GM06990 (cell line): ENCODE data around the gene NEIL1.

Experiments used
- DNase-seq: peaks from one replicate; pipeline ENCODE4 v3.0.0-alpha.2; 2011; ENCODE audit not compliant: insufficient read length; ENCODE audit errors: extremely low read depth
- H3K27me3 ChIP-seq: replicated peaks from 2 replicates; pipeline ENCODE4 v1.6.0; 2011; ENCODE audit warnings: low read length; ENCODE audit not compliant: control insufficient read depth, insufficient read depth
- H3K36me3 ChIP-seq: 2 replicates; pipeline ENCODE4 v1.5.1; 2011; ENCODE audit warnings: low read length; ENCODE audit not compliant: control insufficient read depth, insufficient read depth
- H3K4me3 ChIP-seq: replicated peaks from 2 replicates; pipeline ENCODE4 v1.5.1; 2011; ENCODE audit warnings: low read depth, mild to moderate bottlenecking, control low read depth, low read length
- TF ChIP-seq, protein P1 (sequence below): IDR thresholded peaks from 2 replicates; pipeline ENCODE4 v1.5.1; 2011; ENCODE audit warnings: low read length, control low read depth, mild to moderate bottlenecking, inconsistent platforms; ENCODE audit not compliant: insufficient read depth, poor library complexity, severe bottlenecking

Gene NEIL1

DNA sequence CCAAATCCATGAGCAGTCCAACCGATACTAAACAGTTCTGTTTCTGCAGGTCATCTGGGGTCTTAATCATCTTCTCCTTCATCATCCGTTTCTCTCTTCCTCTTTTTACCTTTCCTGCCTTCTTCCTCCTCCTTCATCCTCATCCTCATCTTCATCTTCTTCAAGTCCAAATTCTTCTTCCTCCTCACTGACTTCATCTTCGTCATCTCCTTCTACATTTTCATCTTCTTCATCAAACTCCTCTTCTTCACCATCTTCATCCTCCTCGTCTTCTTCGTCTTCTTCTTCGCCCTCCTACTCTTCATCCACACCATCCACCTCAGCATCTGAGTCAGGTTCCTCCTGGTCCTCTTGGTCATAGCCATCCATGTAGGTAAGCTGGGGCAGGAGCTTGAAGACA lies 25.1 kb upstream of the NEIL1 start:
- Histone ChIP-seq H3K36me3 (no peaks in the 10 kb centered on the region), H3K4me3 (no peak overlapping the region), H3K27me3 (no peaks in the 10 kb centered on the region)
- TF ChIP-seq, protein P1, sequence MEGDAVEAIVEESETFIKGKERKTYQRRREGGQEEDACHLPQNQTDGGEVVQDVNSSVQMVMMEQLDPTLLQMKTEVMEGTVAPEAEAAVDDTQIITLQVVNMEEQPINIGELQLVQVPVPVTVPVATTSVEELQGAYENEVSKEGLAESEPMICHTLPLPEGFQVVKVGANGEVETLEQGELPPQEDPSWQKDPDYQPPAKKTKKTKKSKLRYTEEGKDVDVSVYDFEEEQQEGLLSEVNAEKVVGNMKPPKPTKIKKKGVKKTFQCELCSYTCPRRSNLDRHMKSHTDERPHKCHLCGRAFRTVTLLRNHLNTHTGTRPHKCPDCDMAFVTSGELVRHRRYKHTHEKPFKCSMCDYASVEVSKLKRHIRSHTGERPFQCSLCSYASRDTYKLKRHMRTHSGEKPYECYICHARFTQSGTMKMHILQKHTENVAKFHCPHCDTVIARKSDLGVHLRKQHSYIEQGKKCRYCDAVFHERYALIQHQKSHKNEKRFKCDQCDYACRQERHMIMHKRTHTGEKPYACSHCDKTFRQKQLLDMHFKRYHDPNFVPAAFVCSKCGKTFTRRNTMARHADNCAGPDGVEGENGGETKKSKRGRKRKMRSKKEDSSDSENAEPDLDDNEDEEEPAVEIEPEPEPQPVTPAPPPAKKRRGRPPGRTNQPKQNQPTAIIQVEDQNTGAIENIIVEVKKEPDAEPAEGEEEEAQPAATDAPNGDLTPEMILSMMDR, result no peak
- DNase-seq, result no peak

DNA sequence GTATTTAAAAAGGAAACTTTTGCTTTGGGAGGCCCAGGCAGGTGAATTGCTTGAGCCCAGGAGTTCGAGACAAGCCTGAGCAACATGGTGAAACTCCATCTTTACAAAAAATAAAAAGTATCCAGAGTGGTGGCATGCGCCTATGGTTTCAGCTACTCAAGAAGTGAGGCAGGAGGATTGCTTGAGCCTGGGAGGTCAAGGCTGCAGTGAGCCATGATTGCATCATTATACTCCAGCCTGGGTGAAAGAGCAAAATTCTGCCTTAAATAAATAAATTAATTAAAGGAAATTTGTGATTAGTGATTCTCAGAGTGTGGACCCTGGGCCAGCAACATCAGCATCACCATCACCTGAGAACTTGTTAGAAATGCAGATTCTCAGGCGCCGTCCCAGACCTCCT lies 20.9 kb upstream of the NEIL1 start:
- no peak for DNase-seq
- TF ChIP-seq, protein P1, result no peak

DNA sequence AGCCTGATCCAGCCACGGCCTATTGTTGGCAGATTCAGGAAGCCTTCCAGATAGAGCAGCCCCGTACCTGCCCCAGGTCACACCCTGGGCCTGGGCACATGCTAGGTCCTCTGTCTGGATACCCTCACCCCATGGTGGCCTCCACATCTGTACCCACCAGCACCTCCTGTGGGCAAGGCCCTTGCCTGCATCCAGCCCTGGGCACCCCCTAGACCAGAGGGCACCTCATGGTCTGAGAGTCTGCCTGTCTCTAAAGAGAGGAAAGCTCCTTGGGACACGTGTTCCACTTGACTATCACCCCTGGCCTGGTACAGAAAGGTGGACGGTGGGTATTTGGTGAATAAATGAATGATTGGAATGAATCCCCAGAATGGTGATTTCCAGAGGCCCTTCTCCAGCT lies 19.8 kb upstream of the NEIL1 start:
- DNase-seq, result no peak
- H3K36me3 ChIP-seq, result no peaks in the 10 kb centered on the region
- no peak overlapping the region for H3K4me3 ChIP-seq
- TF ChIP-seq, protein P1, result no peak
- no peaks in the 10 kb centered on the region for H3K27me3 ChIP-seq

More for the DNA sequence above, 20.9 kb upstream of the NEIL1 start:
- H3K4me3 ChIP-seq, result no peak overlapping the region
- H3K36me3 ChIP-seq, result no peaks in the 10 kb centered on the region
- no peaks in the 10 kb centered on the region for H3K27me3 ChIP-seq

DNA sequence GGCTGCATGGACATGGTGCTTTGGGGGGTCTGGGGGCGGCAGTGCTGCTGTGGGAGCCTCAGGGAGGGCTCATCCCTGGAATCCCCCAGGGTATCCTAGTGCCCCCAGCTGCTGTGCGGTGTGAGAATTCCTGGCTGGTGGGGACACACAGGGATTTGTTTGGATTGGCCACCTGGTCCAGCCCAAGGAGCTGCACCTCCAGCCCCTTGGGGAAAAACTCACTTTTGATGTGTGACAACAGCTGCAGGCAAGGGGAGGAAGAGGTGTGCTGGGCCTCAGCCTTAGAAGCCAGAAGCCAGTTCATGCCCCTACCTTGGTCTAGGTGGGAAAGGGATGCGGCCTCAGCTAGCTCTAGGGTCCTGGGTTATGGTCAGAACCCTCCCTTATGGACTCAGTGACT lies 19.3 kb upstream of the NEIL1 start:
- Histone ChIP-seq H3K4me3 (no peak overlapping the region), H3K36me3 (no peaks in the 10 kb centered on the region), H3K27me3 (no peaks in the 10 kb centered on the region)
- TF ChIP-seq, protein P1, result no peak
- DNase-seq, result no peak

DNA sequence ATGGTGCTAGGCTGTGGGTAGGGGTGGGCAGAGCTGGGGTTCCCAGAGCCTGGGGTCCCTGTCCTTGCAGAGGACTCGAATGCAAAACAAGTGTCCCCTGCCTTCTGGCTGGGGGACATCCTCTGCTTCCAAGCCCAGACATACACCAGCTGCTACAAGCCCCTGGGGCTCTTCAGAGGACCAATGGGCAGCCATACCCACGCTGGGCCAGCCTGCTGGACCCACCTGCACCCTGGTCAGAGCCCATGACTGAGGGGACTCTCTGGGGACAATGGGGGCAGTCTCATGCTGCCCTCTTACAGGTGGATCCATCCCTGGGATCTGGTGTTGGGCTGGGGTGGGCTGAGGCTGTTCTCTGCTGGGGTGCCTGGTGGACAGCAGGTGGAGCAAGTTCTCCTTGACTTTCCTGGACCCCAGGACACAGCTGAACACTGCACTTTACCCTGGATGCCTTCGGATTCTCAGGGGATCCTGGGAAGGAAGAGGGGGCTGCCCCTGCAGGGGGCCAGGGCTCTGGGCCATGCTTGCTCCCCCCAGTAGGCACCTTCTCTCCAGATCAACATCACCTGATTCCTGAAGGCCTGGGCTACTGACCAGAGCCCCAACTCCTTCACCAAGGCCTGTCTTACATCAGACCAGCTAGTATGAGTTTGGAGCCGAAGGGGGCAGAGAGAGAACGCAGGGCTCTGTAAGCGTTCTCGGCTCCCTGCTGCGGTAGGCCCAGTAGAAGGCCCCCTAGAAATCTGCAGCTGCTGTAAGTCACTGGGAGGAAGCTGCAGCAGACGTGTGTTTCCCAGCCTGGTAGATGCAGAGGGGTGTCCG lies 18.1 kb upstream of the NEIL1 start:
- no peak overlapping the region for H3K4me3 ChIP-seq
- TF ChIP-seq, protein P1, result no peak

More for the DNA sequence above, 18.1 kb upstream of the NEIL1 start:
- DNase-seq, result no peak
- H3K27me3 ChIP-seq, result no peaks in the 10 kb centered on the region
- H3K36me3 ChIP-seq, result no peaks in the 10 kb centered on the region
